ENCODE results near the gene SPATA32.
"Not testable (repeated sequence)": the region's sequence is repeated elsewhere in the genome, so short reads cannot be mapped to it uniquely, and the experiment has no call there.

The SPATA32 gene

DNA sequence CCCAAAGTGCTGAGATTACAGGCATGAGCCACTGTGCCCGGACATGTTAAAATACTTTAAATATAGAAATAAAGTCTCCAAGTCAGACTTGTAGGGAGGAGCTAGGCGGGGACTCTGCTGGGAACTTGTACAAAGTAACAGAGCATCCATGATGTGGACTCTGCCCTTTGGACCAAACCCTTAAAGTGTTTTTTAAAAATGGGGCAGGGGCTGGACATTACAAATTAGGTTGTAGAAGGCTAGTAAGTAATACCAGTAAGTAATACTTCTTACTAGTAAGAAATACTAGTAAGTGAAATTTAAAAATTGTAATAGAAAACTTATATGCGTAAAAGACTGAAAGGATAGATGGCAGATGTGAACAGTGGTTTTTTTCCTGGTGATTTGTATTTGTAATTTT, 9.7 kb upstream of the SPATA32 start:
- no peak for DNase-seq (ENCODE audit: low read depth in 2 of 2)

DNA sequence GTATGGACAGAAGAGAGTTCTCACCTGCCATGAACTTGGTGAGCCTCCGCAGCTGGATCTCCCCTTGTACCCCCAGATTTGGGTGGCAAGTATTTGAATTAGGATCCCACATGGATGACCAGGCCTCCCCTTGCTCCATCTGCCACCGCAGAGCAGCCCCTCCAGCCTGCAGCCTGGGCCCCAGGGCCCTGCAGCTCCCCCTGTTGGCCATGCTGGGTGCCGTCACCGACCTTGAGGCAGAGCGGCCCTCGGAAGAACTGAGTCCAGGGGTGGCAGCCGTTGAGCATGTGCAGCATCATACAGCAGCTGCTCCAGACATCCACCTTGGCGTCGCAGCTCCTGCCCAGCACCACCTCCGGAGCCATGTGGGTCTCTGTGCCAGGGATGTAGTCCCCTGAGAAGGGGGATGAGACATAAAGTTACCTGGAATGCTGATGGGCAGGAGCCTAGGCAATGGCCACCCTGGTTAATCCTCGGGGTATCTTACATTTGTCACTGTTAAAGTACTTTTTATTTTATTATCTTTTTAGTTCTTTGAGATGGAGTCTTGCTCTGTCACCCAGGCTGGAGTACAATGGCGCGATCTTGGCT, 9.0 kb upstream of the SPATA32 start:
- peak in 1 of 2 donors; percentile 53 for DNase-seq (ENCODE audit: low read depth in 2 of 2)

DNA sequence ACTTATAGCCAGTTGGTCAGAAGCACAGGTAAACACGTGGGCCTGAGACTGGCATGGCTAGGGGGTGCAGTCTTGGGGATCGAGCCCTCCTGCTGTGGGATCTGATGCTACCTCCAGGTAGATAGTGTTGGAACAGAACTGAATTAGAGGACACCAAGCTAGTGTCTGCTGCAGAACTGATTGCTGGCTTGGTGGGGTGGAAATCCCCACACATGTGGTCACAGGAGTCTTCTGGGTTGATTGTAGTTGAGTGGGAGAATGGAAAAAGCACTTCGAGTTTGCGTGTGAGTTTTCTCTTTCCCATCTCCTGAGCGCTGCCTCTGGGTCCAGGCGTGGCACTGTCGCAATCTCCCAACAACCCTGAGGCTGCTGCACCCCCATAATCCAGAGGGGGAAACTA, 8.0 kb upstream of the SPATA32 start:
- DNase-seq (ENCODE audit: low read depth in 2 of 2): no peak

DNA sequence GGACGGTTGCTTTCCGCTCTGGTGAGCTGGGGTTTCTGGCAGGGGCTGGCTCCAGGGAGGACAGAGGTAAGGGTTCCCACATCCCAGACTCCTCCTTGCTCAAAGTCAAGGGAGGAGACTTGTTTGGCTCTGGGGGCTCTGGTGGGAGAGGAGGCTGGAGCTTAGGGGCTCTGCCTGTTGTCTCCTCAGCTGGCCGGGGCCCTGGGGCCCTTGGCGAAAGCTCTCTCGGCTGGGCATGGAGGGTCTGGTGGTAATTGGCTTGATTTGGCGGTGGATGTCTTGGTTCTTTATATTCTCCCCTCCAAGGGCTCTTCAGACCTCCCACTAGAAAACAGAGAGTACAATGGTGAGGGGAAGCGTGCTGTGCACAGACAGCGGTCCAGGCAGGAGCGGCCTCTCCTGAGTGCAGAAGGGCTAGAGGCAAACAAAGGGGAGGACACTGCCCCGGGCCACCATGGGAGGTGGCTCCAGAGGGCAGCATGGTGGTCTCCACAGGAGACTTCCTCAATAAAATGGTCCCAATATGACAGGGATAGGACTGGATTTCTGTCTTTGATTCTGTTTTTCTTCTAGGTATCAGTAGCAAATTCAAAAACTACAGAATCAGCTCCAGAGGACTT, 5.7 kb upstream of the SPATA32 start:
- DNase-seq (ENCODE audit: low read depth in 2 of 2): no peak

DNA sequence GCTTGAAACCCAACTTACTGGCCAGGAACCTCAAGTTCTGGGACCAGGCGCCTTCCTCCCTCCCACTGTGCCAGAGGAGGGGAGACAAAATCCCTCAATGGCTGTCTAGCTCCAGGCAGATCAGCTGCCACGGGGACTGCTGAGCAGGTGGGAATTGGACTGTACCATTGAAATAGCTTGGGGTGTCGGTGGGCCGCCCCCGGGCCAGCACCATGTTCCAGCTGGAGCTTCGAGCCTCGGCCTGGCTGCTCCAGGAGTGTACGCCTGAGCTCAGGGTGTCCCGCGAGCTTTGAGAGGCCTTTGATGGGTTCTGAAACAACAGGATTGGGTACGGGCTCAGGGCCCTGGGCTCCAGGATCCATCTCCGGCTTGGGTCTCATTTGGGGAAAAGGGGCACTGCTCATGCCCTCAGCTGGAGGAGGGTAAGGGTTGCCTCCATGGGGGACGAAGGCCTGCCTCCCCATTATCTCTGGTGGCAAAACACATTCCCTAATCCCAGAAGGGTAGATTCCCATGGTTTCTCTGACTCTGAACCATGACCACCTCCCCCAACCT, 4.6 kb upstream of the SPATA32 start:
- DNase-seq (ENCODE audit: low read depth in 2 of 2): no peak

DNA sequence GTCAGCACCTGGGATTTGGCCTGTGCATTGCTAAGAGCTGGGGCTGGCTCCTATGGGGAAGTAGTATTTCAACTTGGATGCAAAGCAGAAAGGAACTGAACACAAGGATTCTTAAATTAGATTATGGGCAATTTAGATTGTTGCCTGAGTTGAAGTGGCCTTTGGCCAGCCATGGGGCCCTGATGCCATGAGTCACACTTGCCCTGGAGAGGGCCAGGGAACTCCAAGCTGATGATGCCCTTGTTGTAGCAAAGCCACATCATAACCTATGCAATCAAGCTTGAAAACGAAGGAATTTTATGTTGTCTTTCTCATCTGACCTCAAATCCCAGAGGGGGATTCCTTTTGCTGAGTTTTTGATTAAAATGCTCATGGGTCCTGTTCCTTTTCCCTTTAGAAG, 3.9 kb upstream of the SPATA32 start:
- no peak for DNase-seq (ENCODE audit: low read depth in 2 of 2)

DNA sequence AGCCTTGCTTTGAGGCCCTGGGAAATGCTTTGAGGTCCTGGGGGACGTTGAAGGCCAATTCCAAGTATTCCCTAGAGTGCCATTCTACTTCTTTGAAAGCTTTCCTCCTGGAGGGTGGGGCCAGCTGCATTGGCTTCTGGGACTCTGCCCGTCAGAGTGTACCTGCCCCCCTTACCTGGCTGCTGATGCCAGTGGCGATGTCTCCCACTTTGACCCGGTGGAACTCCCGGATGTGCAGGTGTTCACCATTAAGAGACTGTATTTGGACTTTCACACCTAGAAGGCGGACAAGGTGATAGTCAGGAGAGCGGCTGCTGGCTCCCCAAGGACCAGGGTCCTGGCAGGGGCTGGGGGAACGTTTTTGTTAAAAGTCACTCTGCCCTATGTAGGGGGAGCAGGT, 3.1 kb upstream of the SPATA32 start:
- no peak for DNase-seq (ENCODE audit: low read depth in 2 of 2)

DNA sequence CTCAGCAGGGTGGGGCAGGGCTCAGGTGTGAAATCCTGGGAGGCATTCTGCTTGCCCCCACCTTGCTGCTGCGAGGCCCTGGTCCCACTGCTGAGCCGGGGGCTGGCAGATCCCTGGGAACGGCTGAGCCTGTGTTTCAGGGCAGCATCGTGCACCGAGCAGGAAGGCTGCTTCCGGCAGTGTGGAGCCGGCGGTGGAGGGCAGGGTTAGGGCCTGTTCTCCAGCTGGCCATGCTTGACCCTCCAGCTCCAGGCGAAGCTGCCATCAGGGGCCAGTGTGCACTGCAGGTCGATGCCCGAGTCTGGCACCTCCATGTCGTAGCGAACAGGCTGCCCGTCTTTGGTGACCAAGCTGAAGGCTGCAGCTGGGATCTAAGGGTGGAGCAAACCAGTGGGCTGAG, 2.5 kb upstream of the SPATA32 start:
- DNase-seq (ENCODE audit: low read depth in 2 of 2): no peak

DNA sequence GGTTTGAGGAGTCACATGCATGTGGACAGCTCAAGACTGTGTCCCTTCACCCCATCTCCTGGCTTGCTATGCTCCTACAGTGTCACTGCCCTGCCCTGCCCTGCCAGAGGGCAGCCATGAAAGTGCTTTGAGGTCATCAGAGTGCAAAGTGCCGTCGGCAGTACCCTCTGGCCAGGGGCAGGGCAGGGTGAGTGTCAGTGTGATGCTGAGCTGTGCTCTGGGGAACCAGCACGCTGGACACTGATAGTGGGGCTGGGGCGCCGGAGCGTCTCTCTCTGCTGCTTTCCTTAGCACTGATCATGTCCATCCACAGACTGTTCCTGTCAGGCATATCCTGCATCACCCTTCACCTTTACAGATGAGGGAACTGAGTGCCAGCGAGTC, 1.6 kb upstream of the SPATA32 start:
- no peak for DNase-seq (ENCODE audit: low read depth in 2 of 2)

DNA sequence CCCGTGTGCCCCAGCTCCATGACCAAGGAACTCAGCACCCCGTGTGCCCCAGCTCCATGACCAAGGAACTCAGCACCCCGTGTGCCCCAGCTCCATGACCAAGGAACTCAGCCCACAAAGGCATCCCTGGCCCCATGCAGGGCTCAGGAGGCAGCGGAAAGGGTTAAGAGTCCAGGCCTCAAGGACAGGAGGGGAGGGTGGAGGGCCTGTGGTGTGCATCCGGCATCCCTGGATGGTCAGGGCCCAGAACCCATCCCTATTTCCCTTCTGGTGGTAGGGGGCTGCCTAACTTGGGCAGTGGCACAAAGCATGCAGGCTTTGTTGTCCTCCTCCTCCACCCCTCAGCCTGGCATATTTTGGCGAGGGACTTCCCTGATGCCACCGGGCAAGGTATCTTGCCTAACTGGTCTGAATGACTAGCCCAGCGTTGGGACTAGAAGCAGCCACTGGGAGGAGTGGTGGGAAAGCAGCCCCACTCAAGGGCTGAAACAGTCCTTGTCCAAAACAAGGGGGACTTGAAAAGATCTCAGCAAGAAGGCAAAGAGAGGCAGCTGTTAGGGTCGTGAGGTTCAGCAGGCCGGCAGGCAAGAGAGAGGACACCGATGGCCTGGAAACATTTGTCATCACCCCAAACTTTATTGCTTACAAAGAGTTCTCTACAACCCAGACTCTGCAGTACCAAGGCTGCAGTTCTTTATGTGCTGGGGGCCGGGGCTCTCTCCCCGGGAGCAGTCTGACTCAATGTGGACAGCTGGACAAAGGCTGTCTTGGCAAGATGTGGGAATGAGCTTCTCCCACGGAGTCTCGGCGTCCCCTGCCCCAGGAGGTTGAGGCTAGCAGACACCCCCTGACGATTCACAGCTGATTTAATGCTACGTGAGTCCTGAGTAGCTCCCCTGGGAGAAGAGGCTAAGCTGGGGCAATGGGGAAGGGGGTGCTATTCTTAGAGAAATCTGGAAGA, 902 bp upstream of the SPATA32 start:
- no peak for DNase-seq (ENCODE audit: low read depth in 2 of 2)

DNA sequence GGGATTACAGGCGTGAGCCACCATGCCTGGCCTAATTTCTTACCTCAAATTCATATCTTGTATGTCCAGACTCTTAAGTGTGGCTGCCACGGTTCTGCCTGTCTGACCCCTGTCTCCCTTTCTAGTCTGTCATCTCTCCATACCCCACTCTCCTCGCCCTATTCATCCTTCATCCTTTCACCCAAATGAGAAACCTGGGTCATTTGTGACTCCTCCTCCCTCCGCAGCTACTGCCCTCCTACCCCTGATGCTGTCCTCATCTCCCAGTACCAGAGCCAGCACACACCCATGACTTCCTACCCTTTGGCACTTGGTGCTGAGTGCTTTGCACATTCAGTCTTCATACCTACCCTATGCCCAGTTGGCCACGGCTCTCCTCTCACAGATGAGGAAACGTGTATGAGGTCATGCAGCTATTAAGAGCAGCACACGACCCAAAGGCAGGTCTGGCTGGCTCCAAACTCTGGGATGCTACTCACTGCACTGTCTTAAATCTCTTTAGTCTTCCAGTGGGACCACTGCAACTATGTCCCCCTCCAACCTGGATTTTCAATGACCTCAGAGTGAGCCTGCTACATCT, 1.6 kb downstream of the SPATA32 start:
- DNase-seq (ENCODE audit: low read depth in 2 of 2): no peak

DNA sequence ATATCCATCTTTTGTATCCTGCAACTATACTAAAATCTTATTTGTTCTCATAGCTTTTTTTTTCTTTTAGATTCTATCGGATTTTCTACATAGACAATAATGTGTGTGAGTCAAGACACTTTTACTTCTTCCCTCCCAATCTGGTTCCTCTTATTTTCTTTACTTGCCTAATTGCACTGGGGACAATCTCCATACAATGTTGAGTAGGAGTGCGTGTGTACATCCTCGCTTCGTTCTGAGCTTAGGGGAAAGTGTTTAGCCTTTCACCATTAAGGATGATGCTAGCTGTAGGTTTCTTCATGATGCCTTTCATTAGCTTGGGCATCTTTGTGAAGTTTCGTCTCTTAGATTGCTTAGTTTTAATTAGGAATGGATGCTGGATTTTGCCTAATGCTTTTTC, 2.9 kb downstream of the SPATA32 start:
- no peak for DNase-seq (ENCODE audit: low read depth in 2 of 2)

DNA sequence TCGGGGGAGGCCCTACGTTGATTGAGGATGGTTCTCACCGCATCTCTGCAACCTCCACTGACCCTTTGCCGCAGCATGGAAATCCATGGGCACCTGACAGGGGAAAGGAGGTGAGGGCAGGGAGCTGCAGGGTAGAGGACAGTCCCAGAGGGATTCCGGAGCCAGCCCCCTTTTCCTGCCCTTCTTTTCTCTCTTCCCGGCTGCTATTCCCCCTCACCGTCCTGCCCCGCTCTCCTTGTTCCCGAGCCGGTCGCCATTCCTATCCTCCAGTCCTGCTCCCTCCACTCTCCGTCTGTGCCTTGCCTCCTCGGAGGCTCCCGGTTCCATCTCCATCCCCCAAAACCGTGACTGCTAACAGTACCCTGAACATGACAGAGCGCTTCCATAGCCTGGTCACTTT, 4.8 kb downstream of the SPATA32 start:
- no peak for DNase-seq (ENCODE audit: low read depth in 2 of 2)

DNA sequence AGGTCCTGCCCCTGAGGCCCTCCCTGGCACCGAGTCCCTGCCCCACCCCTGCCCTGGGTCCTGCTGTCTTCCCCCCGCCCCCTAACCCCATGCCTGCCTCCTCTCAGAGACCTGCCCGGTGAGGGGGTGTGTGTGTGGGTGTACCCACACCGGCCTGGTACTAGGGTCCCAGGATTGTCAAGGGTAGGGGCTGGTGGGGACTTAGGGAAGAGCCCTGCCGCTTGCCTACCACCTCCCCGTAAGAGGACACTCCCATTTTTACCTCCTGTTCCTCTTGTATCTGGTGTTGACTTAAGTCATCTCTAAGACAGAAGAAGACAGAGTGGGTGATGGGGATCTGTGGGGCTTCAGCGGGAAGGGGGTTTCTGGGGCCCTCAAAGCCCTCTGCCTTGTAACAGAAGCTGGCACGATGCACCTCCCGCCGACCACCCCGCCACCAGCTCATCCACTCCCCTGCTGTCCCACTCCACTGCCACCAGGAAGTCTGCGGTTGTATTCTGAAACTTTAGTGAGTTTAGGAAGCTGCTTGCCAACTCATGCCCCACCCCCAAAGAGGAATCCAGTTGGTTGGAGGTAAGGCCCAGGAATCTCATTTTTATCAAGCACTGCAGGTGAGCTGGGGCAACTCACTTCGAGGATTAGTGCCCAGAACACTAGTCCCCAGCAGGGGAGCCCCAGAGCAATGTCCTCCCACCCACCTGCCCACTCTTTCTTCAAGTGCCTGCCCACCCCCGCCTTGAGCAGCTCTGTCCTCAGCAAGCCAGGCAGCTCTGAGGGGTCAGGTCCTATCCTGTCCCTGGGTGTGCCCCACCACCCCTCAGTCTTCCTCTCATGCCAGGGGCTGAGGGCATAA, 5.6 kb downstream of the SPATA32 start:
- DNase-seq (ENCODE audit: low read depth in 2 of 2): no peak

DNA sequence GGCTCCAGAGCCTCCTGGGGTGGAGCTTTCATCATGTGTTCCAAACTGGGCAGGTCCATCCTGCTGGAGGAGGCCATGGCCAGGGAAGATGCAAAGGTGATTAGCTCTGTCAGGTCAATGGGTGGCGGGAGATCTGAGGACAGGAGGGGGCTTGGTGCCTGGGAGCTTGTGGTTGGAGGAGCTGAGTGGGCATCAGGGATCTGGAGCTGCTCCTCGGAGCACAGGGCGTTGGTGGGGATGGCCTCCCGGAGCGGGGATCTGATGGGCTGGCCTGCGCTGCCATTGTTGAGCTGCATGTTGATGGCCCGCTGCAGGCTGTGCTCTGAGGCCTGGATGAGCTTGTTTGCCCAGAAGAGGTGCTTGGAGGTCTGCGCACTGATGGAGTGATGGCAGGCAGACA, 6.5 kb downstream of the SPATA32 start:
- DNase-seq (ENCODE audit: low read depth in 2 of 2): no peak

DNA sequence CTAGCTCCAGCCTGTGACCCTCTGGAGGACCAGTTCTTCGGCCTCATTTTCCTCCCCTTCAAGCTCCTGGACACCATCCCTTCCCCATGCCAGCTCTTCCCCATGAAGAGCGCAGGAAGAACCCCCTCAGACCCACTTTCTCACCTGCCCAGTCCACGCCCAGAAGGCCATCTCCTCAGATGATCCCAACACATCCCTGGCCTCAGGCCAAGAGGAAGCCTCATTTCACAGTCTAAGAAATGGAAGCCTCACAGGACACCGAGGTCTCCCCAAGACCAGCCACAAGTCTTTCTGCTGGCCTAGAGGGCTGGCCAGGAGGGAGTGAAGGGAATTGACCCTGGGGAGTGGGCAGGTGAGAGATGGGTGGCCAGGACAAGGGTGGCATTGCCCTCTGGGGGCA, 8.0 kb downstream of the SPATA32 start:
- no peak for DNase-seq (ENCODE audit: low read depth in 2 of 2)

DNA sequence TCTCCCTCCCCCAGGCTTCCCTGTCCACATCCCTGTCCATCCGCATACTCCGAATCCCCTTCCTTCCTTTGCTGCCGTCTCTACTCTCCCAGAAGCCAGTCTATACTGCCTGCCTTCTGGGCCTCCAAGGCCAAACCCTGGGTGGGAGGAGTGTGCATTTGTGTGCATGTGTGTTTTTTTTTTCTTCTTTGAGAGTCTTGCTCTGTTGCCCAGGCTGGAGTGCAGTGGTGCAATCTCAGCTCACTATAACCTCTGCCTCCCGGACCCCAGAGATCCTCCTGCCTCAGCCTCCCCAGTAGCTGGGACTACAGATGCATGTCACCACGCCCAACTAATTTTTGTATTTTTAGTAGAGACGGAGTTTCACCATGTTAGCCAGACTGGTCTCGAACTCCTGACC, 8.7 kb downstream of the SPATA32 start:
- not testable (repeated sequence) for DNase-seq (ENCODE audit: low read depth in 2 of 2)

DNA sequence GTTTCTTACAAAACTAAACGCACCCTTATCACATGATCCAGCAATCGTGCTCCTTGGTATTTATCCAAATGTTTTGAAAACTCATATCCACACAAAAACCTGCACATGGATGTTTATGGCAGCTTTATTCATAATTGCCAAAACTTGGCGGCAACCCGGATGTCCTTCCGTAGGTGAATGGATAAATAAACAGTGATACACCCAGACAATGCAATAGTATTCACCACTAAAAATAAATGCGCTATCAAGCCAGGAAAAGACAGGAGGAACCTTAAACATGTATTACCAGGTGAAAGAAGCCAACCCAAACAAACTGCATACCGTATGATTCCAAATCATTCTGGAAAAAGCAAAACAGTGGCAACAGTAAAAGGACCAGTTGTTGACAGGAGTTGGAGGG, 10.0 kb downstream of the SPATA32 start:
- DNase-seq (ENCODE audit: low read depth in 2 of 2): no peak

DNA sequence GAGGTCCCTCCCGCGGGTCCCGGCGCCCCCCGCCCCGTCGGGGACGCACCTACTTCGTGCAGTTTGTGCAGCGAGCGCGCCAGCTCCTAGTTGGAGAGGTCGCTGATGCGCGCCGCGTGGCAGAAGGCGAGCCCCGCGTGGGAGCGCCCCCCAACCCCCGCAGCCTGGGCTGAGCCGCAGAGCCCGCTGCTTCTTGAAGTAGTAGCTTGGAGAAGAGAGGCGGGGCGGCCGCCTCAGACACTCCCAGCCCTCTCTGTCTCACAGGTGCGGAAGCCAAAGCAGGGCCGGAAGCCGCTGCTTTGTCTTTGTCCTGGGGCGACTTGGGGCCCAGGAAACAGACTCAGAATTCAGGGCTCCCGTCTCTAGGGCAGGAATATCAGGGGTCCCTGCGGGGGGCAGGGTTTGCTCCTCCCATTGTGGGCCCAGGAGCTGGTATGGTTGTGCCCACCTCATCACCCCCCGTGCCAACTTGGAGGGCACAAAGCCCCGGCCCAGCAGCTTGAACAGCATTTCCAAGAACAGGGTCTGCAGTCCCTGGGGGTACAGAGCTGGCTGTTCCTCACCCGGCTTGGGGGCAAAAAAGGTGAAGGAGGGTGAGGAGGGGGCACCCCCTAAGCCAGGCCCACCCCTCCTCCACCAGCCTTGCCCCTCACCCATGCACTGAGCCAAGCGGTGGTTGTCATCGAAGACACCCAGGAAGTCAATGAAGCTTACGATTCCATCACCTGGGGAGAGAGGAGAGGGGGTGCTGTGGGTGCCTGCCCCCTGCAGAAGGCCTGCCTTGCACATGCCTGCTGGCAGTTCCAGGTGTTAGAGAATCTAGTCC, 13.5 kb downstream of the SPATA32 start:
- DNase-seq (ENCODE audit: low read depth in 2 of 2): peak; percentile 60 to 69

DNA sequence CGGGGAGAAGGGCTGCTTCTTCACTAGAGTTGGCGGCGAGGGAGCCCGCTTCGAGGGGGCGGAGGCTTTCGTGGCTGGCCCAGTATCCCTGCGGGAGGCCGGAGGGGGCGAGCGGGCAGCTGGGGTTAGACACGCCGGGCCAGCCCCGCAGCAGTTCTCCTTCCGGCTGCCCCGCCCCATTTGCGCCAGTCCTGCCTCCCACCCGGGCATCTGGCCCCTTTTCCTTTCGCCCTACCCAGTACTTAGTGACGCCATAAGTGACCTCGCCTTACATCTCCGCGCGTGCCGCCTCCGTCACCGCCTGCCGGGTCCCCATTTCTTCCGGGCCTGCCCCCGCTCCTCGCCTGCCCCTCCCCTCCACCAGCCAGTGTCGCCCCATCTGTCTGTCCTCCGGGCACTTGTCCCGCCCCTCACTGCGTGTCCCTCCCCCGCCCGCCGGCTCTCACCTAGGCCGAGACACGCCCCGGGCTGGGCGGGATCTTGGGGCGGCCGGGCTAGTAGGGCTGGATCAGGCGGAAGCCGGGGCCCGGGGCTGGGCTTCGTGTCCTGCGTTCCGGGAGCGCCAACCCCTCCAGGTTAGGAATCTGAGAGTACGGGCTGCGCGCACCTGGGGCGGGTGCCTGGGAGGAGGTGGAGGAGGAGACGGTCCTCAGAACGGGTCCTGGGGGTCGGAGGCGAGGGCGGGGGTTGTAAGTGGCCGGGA, 14.3 kb downstream of the SPATA32 start:
- peak; percentile 98 to 99 for DNase-seq (ENCODE audit: low read depth in 2 of 2)
